ENCODE measurements around the gene RPL13. TPM values are rescaled to one million over a fixed set of nuclear protein-coding genes. Genes with fewer than 3 reads are reported as not detected.

RPL13 gene
- total RNA-seq, 1 experiment from 2014 or later: 4,469 TPM

DNA sequence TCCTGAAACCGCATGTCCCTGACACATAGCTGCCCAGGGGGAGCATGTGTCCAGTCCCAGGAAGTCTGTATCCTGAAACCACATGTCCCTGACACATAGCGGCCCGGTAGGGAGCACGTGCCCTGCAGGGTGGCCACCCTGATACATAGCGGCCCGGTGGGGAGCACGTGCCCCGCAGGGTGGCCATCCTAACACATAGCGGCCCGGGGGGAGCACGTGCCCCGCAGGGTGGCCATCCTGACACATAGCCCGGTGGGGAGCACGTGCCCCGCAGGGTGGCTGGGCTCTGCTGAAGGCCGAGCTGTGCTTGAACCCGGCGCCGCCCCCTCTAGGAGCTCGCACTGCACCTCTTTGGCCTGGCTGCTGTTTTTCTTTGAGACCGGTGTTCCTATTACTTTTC, 18.7 kb upstream of the RPL13 start:
- DNase-seq (ENCODE audit: low read depth): no peak

DNA sequence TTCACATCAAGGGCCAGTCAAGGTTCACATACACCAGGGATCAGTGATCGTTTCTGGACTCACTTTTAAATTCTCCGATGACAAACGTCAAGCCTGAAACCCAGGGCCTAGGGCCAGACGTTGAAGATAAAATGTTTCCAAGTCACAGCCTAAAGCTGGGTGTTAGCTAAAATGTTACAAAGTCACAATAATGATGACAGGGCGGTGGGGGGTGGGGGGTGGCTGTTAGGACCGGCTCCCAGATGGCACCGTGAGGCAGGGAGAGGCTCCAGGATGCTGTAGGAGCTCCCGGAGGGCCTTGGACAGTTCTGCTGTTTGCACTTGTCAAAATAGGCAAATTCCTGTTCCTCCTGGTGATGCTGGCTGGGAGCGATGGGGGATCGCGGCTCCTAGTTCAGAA, 16.4 kb upstream of the RPL13 start:
- in situ Hi-C loops (cut with HindIII; ENCODE audit: low pct_unique_long_range_greater_than_20kb, low sequenced_read_pairs): no loop called here

More for the DNA sequence above, 18.7 kb upstream of the RPL13 start:
- in situ Hi-C loops (cut with HindIII; ENCODE audit: low pct_unique_long_range_greater_than_20kb, low sequenced_read_pairs): no loop called here

DNA sequence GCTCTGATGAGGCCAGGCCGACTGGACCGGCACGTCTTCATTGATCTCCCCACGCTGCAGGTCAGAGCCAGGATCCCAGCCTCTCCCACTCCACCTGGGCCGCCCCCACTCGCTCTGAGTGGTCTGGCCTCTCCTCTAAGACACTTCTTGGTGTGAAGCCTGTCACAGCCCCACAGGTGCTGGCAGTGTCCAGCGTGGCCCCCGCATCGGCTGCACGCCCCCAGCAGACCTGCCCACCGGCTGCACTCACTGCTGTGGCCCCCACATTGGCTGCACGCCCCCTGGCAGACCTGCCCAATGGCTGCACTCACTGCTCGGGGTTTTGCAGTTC, 15.8 kb upstream of the RPL13 start:
- no peak for DNase-seq (ENCODE audit: low read depth)
- in situ Hi-C loops (cut with HindIII; ENCODE audit: low pct_unique_long_range_greater_than_20kb, low sequenced_read_pairs): no loop called here

More for the DNA sequence above, 16.4 kb upstream of the RPL13 start:
- DNase-seq (ENCODE audit: low read depth): no peak

DNA sequence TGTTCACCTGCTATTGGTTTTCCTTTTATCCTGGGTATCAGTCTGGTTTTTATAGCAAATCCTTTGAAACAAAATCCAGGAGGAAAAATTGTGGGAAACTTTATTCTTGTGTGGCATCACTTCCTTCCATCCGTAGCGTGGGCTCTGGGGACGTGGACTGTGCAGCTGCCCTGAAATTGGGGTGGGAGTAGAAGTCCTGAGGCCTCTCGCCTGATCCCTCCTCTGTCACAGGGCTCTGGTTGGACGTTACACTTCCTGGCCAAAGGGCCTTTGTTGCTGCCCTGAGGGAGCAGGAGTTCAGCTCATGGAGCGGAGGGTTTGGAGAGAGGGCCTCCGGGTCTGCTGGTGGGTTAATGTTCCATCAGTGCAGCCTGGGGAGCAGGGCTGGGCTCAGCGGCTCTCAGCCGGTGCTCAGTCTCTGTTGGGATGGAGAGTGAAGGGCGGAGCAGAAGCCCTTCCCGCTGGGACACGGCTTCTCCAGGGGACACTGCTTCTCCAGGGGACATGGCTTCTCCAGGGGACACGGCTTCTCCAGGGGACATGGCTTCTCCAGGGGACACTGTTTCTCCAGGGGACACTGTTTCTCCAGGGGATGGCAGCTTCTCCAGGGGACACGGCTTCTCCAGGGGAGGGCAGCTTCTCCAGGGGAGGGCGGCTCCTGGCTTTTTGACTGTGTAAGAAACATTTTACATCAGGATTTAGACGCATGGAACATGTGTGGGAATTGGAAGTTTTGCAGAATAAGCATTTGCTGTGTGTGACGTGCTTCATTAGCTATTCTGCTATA, 15.2 kb upstream of the RPL13 start:
- DNase-seq (ENCODE audit: low read depth): no peak
- in situ Hi-C loops (cut with HindIII; ENCODE audit: low pct_unique_long_range_greater_than_20kb, low sequenced_read_pairs): no loop called here

DNA sequence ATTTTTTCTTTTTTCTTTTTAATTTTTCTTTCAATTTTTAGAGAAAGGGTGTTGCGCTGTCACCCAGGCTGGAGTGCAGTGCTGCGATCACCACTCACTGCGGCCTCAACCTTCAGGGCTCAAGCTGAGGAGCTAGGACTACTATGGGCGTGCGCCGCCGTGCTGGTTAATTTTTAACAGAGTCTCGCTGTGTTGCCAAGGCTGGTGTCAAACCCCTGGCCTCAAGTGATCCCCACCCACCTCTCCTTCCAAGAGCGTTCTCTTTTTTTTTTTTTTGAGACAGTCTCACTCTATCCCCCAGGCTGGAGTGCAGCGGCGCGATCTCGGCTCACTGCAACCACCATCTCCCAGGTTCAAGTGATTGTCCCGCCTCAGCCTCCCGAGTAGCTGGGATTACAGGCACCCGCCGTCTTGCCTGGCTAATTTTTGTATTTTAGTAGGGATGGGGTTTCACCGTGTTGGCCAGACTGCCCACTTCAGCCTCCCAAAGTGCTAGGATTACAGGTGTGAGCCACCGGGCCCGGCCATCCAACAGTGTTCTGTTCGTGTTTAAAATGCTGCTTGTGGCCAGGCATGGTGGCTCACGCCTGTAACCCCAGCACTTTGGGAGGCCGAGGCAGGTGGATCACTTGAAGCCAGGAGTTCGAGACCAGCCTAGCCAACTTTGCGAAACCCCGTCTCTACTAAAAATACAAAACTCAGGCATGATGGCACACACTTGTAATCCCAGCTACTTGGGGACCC, 14.5 kb upstream of the RPL13 start:
- in situ Hi-C loops (cut with HindIII; ENCODE audit: low pct_unique_long_range_greater_than_20kb, low sequenced_read_pairs): no loop called here
- DNase-seq (ENCODE audit: low read depth): no peak

DNA sequence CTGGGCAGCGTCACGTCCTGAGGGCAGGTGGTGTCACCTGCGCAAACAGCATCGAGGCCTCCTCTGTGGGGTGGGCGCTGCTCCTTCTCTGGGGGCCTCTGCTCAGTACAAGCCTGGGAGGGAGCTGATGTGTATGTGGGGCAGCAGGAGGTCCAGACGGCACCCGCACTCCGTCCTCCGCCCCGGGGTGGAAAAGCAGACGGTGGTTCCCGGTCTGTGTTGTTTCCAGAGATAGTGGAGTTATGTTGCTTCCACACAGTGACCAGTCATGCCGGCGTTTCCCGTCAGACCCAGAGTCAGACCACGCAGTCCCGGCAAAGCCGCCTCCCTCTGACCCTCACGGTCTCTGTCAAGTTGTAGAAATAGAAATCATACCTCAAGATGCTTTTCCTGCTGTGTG, 13.7 kb upstream of the RPL13 start:
- in situ Hi-C loops (cut with HindIII; ENCODE audit: low pct_unique_long_range_greater_than_20kb, low sequenced_read_pairs): no loop called here
- DNase-seq (ENCODE audit: low read depth): no peak

DNA sequence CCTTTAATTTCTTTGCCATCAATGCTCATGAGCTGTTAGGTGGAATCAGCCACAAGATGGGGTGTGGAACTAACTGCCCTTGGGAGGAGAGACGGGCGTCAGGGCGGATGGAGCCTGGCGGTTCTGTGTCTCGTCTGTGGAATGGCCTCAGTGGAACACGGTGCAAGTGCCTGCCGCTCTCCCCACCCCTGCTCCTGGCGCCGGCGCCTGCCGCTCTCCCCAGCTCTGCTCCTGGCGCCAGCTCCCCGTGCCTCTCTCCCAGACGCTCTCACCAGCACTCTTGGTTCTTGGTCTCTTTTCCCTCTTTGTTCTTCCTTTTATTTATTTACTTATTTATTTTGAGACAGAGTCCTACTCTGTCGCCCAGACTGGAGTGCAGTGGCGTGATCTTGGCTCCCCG, 13.2 kb upstream of the RPL13 start:
- in situ Hi-C loops (cut with HindIII; ENCODE audit: low pct_unique_long_range_greater_than_20kb, low sequenced_read_pairs): no loop called here
- no peak for DNase-seq (ENCODE audit: low read depth)

DNA sequence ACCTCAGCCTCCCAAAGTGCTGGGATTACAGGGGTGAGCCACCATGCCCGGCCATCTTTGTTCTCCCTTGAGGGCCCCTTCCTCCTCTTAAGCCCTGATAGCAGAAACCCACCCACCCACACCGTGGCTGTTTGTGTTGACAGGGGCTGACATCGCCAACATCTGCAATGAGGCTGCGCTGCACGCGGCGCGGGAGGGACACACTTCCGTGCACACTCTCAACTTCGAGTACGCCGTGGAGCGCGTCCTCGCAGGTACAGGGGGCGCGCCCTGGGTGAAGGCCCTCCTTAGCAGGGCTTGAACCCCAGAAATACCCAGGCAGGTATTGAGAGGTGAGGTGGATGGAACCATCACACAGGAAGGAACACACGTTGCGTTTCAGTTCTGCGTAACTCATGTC, 12.6 kb upstream of the RPL13 start:
- no peak for DNase-seq (ENCODE audit: low read depth)
- in situ Hi-C loops (cut with HindIII; ENCODE audit: low pct_unique_long_range_greater_than_20kb, low sequenced_read_pairs): no loop called here

DNA sequence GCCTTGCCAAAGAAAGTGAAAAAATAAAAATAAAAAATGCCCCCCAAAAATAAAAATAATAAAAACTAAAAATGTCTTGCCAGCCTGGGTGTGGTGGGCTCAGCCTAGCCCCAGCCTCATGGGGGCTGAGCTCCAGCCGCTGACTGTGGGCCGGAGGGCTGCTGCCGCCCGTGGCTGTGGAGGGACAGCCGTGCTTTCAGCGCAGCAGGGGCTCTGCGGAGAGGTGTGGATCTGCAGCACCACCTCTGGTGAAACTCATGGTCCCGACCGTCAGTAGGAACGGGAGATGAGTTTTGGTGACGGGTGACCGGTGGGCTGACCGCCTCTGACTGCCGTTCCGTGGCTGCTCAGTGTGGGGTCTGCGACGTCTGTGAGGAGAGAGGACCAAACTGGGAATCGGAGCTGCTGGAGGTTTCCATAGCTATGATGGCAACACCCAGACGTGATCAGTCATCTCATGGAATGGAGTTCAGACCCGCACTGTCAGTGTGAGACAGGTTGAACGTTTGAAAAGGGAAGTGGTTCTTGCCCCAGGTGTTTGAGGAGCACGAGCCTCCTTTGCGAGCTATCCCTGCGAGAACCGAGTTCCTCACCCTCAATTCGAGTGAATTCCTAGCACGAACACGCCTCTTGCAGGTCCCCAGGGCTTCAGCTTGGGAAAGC, 12.0 kb upstream of the RPL13 start:
- no peak for DNase-seq (ENCODE audit: low read depth)
- in situ Hi-C loops (cut with HindIII; ENCODE audit: low pct_unique_long_range_greater_than_20kb, low sequenced_read_pairs): no loop called here

DNA sequence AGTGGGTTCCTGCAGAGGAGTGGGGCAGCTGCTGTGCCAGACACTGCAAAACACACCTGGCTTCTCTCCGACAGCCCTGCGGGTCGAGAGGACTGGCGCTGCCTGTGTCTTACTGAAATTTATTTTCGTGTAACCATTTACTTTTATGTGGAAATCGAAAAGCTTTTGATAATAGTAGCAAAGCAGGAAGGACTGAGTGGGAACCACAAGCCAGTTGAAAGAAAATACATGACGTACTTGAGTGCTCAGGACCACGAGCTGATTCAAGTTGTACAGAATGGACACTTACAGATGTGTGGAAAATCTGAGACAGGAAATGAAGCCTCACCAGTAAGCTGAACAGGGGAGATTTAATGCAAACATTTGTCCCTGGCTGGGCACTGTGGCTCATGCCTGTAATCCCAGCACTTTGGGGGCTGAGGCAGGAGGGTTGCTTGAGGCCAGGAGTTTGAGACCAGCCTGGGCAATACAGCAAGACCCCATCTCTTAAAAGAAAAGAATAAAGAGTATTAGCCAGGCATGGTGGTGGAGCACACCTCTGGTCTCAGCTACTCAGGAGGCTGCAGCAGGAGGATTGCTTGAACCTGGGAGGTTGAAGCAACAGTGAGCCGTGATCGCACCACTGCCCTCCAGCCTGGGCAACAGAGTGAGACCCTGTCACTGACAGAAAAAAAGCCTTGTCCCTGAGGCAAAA, 11.3 kb upstream of the RPL13 start:
- in situ Hi-C loops (cut with HindIII; ENCODE audit: low pct_unique_long_range_greater_than_20kb, low sequenced_read_pairs): no loop called here

DNA sequence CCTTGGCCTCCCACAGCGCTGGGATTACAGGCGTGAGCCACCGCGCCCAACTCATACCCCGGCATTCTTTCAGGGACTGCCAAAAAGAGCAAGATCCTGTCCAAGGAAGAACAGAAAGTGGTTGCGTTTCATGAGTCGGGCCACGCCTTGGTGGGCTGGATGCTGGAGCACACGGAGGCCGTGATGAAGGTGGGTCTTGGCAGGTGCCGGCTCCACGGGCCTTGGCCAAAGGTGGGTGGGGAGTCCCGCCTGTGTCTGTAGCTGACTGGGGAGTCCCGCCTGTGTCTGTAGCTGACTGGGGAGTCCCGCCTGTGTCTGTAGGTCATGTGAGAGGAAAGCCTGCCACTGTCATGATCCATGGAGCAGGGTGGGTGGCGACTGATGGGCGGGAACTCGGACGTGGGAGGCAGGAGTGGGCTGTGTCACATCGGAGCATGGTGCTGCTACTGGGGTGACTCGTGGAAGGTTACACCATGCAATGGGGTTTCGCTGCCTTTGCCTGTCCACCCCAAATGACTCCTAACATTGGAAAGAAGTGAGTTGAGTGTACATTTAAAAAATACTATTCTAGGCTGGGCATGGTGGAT, 10.0 kb upstream of the RPL13 start:
- DNase-seq (ENCODE audit: low read depth): no peak
- in situ Hi-C loops (cut with HindIII; ENCODE audit: low pct_unique_long_range_greater_than_20kb, low sequenced_read_pairs): no loop called here

More for the DNA sequence above, 11.3 kb upstream of the RPL13 start:
- DNase-seq (ENCODE audit: low read depth): no peak

DNA sequence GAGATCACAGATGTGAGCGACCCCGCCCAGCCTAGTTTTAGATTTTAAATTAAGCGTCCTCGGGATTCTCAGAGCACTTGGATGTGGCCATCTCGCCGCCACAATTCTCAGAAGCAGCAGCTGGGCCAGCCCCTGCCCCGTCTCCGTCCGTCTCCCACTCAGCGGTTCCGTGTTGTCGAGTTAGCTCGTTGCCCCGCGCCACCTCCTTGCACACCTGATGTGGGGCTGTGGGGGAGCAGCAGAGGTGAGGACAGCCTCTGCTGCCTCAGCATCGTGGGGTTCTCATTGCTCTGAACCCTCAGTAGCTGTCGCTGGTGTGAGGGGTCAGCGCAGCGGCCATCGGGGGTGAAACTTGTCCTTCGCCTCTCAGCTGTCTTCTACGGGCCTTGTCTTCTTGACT, 8.2 kb upstream of the RPL13 start:
- DNase-seq (ENCODE audit: low read depth): no peak
- in situ Hi-C loops (cut with HindIII; ENCODE audit: low pct_unique_long_range_greater_than_20kb, low sequenced_read_pairs): no loop called here

DNA sequence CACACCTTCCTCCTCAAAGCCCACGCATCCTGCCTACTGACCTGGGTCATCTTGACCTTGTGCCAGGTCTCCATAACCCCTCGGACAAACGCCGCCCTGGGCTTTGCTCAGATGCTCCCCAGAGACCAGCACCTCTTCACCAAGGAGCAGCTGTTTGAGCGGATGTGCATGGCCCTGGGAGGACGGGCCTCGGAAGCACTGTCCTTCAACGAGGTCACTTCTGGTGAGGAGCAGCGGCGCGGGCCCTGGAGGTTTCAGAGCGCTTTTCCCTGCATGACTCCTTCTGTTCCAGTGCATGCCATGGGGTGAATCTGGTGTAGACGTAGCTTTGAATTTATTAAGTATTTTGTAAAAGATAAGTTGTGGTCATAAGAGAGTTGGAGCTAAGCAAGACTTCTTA, 7.6 kb upstream of the RPL13 start:
- in situ Hi-C loops (cut with HindIII; ENCODE audit: low pct_unique_long_range_greater_than_20kb, low sequenced_read_pairs): no loop called here
- DNase-seq (ENCODE audit: low read depth): no peak

DNA sequence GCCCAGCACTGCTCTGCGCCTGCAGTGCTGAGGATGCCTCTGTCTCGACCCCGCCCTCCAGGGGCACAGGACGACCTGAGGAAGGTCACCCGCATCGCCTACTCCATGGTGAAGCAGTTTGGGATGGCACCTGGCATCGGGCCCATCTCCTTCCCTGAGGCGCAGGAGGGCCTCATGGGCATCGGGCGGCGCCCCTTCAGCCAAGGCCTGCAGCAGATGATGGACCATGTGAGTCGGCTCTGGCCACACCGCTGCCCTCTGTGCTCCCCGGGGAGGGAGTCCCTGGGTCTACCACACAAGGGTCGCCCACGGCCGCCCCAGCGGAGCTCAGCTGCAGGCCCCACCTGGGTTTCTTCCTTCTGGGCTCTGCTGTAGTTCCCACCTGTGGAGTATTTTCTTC, 6.7 kb upstream of the RPL13 start:
- no peak for DNase-seq (ENCODE audit: low read depth)
- in situ Hi-C loops (cut with HindIII; ENCODE audit: low pct_unique_long_range_greater_than_20kb, low sequenced_read_pairs): no loop called here

DNA sequence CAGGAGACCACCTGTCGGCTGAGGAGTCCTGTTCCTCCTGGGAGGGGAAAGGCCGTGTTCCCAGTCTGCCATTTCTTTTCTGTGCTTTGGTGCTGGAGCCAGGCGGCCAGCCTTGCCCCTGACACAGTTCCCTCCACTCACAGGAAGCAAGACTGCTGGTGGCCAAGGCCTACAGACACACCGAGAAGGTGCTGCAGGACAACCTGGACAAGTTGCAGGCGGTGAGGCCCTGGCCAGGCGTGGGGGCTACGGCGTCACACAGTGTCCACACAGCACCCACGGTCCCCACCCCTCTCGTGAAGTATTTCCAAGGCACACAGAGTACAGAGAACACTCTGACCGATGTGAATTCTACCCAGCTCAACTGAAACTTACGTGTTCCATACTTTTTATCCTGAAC, 6.1 kb upstream of the RPL13 start:
- in situ Hi-C loops (cut with HindIII; ENCODE audit: low pct_unique_long_range_greater_than_20kb, low sequenced_read_pairs): no loop called here
- no peak for DNase-seq (ENCODE audit: low read depth)

DNA sequence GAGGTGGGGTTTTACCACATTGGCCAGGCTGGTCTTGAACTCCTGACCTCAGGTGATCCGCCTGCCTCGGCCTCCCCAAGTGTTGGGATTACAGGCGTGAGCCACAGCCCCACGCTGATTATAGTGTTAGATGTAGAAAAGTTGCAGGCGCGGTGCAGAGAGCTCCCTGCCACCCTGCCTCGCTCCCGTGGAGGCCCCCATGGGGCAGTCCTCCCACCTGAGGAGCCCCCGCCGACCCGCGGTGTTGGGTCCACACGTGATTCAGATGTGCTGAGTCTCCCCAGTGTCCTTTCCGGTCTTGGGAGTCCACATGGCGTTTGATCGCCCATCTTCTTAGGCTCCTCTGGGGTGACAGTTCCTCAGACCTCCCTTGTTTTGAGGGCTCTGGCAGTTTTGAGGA, 5.2 kb upstream of the RPL13 start:
- in situ Hi-C loops (cut with HindIII; ENCODE audit: low pct_unique_long_range_greater_than_20kb, low sequenced_read_pairs): no loop called here
- DNase-seq (ENCODE audit: low read depth): no peak

DNA sequence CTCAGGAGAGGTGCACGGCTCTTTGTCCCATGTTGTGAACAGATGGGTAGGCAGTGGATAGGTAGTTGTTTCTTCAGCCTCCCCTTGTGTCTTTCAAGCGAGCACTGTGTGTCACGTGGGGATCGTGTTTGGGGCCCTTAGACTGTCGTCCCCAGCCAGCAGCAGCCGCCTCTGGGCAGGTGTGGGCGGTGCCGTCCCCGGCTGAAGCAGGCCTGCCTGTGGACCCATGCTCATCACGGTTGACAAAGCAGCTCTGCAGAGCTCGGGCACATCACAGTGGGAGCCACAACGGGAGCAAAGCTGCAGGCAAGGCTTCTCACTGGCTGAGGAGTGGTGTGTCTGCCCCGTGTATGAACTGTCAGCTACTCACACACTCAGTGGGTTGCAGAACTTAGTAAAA, 4.7 kb upstream of the RPL13 start:
- no peak for DNase-seq (ENCODE audit: low read depth)
- in situ Hi-C loops (cut with HindIII; ENCODE audit: low pct_unique_long_range_greater_than_20kb, low sequenced_read_pairs): no loop called here

All from Caki2 (cell line).